ENCODE results near the gene POLDIP2.

DNA sequence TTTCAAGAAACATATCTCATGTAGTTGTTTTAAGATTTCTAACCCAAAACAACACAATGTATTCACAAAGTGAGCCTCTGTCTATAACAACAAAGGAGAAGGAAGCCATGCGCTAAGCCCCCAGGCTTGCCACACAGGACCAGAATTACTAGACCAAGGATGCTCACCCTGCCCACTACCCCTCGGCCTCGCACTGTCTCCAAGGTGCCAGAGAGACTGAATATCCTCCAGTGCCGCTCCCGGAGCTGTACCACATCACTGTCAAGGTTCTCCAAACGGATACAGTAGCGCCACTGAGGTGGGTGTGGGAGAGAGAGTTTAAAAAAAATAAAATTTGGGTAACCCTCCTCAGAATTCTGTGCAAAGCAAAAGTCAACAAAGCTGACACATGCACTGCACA is 7.1 kb downstream of the POLDIP2 start:
- TF ChIP-seq, protein P1, sequence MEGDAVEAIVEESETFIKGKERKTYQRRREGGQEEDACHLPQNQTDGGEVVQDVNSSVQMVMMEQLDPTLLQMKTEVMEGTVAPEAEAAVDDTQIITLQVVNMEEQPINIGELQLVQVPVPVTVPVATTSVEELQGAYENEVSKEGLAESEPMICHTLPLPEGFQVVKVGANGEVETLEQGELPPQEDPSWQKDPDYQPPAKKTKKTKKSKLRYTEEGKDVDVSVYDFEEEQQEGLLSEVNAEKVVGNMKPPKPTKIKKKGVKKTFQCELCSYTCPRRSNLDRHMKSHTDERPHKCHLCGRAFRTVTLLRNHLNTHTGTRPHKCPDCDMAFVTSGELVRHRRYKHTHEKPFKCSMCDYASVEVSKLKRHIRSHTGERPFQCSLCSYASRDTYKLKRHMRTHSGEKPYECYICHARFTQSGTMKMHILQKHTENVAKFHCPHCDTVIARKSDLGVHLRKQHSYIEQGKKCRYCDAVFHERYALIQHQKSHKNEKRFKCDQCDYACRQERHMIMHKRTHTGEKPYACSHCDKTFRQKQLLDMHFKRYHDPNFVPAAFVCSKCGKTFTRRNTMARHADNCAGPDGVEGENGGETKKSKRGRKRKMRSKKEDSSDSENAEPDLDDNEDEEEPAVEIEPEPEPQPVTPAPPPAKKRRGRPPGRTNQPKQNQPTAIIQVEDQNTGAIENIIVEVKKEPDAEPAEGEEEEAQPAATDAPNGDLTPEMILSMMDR (IDR thresholded peaks at IDR 0.05) = no peak
- TF ChIP-seq POLR2AphosphoS5 (IDR thresholded peaks at IDR 0.05) = no peak

Measured in upper lobe of left lung (tissue), 4 donors.